ENCODE data around the gene SPATS1. TPM values are rescaled to one million over a fixed set of nuclear protein-coding genes. Genes with fewer than 3 reads are reported as not detected.
"Not testable (repeated sequence)": the region's sequence is repeated elsewhere in the genome, so short reads cannot be mapped to it uniquely, and the experiment has no call there.

The SPATS1 gene
- total RNA-seq, 1 donor from 2014 or later, result not detected

GRCh38 chr6:44315516-44315915 is 26.9 kb upstream of the SPATS1 start:
- ChIA-PET CTCF (interaction anchor here (1.5 kb wide), 1 partner anchor 48 kb away, joined by 5 read pairs; no protein-coding TSS in a partner anchor), POLR2A (no interaction called here)
- intact Hi-C loops (cut with micrococcal nuclease), result no loop called here
- ATAC-seq (ENCODE audit: low read depth), result no peak
- no peak for DNase-seq
- Mint-ChIP-seq H3K27me3 (peaks cover 26% of the 10 kb centered on the region), H3K36me3 (ENCODE audit: low read depth) (peaks cover 15% of the 10 kb centered on the region), H3K27ac (no peak overlapping the region), H3K4me3 (no peak overlapping the region), H3K4me1 (peaks cover 14% of the 10 kb centered on the region), H3K9me3 (no peaks in the 10 kb centered on the region)
- no peak for TF ChIP-seq CTCF (IDR thresholded peaks at IDR 0.05)

GRCh38 chr6:44315951-44316350 is 26.5 kb upstream of the SPATS1 start:
- intact Hi-C loops (cut with micrococcal nuclease), result no loop called here
- CTCF ChIA-PET, result interaction anchor here (1.5 kb wide), 1 partner anchor 49 kb away, joined by 5 read pairs; no protein-coding TSS in a partner anchor
- DNase-seq, result no peak
- ATAC-seq (ENCODE audit: low read depth), result no peak
- Mint-ChIP-seq H3K4me3 (no peak overlapping the region), H3K27ac (no peak overlapping the region), H3K27me3 (peaks cover 30% of the 10 kb centered on the region), H3K9me3 (no peaks in the 10 kb centered on the region), H3K36me3 (ENCODE audit: low read depth) (peaks cover 11% of the 10 kb centered on the region), H3K4me1 (peaks cover 14% of the 10 kb centered on the region)
- POLR2A ChIA-PET, result no interaction called here
- TF ChIP-seq CTCF (IDR thresholded peaks at IDR 0.05), result no peak

- Mint-ChIP-seq H3K9me3 (no peaks in the 10 kb centered on the region), H3K27me3 (peaks cover 30% of the 10 kb centered on the region), H3K4me1 (peaks cover 14% of the 10 kb centered on the region), H3K36me3 (ENCODE audit: low read depth) (peaks cover 7% of the 10 kb centered on the region), H3K4me3 (no peak overlapping the region), H3K27ac (no peak overlapping the region)
- ChIA-PET CTCF (no interaction called here), POLR2A (no interaction called here)
- no peak for ATAC-seq (ENCODE audit: low read depth)
- intact Hi-C loops (cut with micrococcal nuclease), result no loop called here
- DNase-seq, result no peak
- no peak for TF ChIP-seq CTCF (IDR thresholded peaks at IDR 0.05)
Observed at GRCh38 chr6:44316481-44316880, 26.0 kb upstream of the SPATS1 start.

- H3K4me3 Mint-ChIP-seq; intact Hi-C loops (cut with micrococcal nuclease); H3K36me3 Mint-ChIP-seq (ENCODE audit: low read depth); H3K4me1 Mint-ChIP-seq; ATAC-seq (ENCODE audit: low read depth); DNase-seq; H3K27ac Mint-ChIP-seq; H3K9me3 Mint-ChIP-seq; POLR2A ChIA-PET; CTCF ChIA-PET: not testable (repeated sequence)
- peaks cover 30% of the 10 kb centered on the region for H3K27me3 Mint-ChIP-seq
Observed at GRCh38 chr6:44317136-44317631, 25.3 kb upstream of the SPATS1 start.

- no peak overlapping the region for H3K4me3 Mint-ChIP-seq
Observed at GRCh38 chr6:44321210-44321609, 21.2 kb upstream of the SPATS1 start.

More at GRCh38 chr6:44321210-44321609, 21.2 kb upstream of the SPATS1 start:
- ATAC-seq (ENCODE audit: low read depth) (no peak), DNase-seq (no peak)
- Mint-ChIP-seq H3K27me3 (peaks cover 30% of the 10 kb centered on the region), H3K4me1 (no peaks in the 10 kb centered on the region), H3K9me3 (no peaks in the 10 kb centered on the region), H3K36me3 (ENCODE audit: low read depth) (no peaks in the 10 kb centered on the region), H3K27ac (no peak overlapping the region)
- no peak for TF ChIP-seq CTCF (IDR thresholded peaks at IDR 0.05)
- CTCF ChIA-PET, result no interaction called here
- POLR2A ChIA-PET, result no interaction called here
- intact Hi-C loops (cut with micrococcal nuclease), result no loop called here
